HEK293 (cell line): ENCODE data around the gene ZNF485.

Experiments used
- CTCF ChIA-PET: fragments of 350-600 bp; formaldehyde crosslinking; extraction: SDS; loops from one replicate; lab custom pipeline; 2021; ENCODE audit warnings: antibody characterized with exemption; lab: Yijun Ruan, JAX
- POLR2A ChIA-PET: fragments of 300-600 bp; formaldehyde crosslinking; extraction: SDS; loops from one replicate; lab custom pipeline; 2020; ENCODE audit warnings: antibody characterized with exemption, inconsistent platforms; lab: Yijun Ruan, JAX
- H3K27ac ChIP-seq: fragments of 200-500 bp; sonication (Bioruptor generic); 2 replicates; pipeline ENCODE4 v1.5.1; 2014; ENCODE audit warnings: low read depth, low read length, control low read depth, inconsistent platforms; ENCODE audit errors: extremely low read depth
- H3K36me3 ChIP-seq, 2 experiments: fragments of 200-500 bp in 1 of 2; sonication (Bioruptor generic) in 1 of 2; 1 replicate in 1 of 2; 2 replicates in 1 of 2; pipeline ENCODE4 v1.5.1; 2014 to 2017; ENCODE audit warnings: inconsistent platforms in 2 of 2, low read length in 2 of 2; ENCODE audit not compliant: control insufficient read depth in 2 of 2, insufficient read depth in 1 of 2
- H3K4me1 ChIP-seq: fragments of 200-500 bp; sonication (Bioruptor generic); 2 replicates; pipeline ENCODE4 v1.5.1; 2014; ENCODE audit warnings: mild to moderate bottlenecking, low read length, inconsistent platforms; ENCODE audit not compliant: control insufficient read depth, insufficient read depth
- H3K4me3 ChIP-seq: 2 replicates; pipeline ENCODE4 v1.5.1; 2011; ENCODE audit warnings: low read depth, mild to moderate bottlenecking, control low read depth, low read length, moderate library complexity
- H3K9me3 ChIP-seq: fragments of 200-500 bp; sonication (Bioruptor generic); 2 replicates; pipeline ENCODE4 v1.5.1; 2014; ENCODE audit warnings: low read depth, low read length, inconsistent platforms; ENCODE audit not compliant: control insufficient read depth, insufficient read depth
- EGR2 ChIP-seq: fragments of 450-650 bp; formaldehyde crosslinking; IDR thresholded peaks from 2 replicates; pipeline ENCODE4 v1.5.1; 2016; ENCODE audit warnings: low read depth, missing biosample characterization, missing genetic modification characterization
- GLIS2 ChIP-seq: fragments of 450-650 bp; formaldehyde crosslinking; IDR thresholded peaks from 2 replicates; pipeline ENCODE4 v1.5.1; 2016; ENCODE audit warnings: missing biosample characterization, missing genetic modification characterization
- IKZF3 ChIP-seq: fragments of 450-650 bp; IDR thresholded peaks from 2 replicates; pipeline ENCODE4 v1.5.0; 2018; ENCODE audit warnings: missing biosample characterization, mild to moderate bottlenecking, missing genetic modification characterization, moderate library complexity
- KLF10 ChIP-seq: fragments of 450-650 bp; IDR thresholded peaks from 2 replicates; pipeline ENCODE4 v1.5.1; 2018; ENCODE audit warnings: missing biosample characterization, mild to moderate bottlenecking, missing genetic modification characterization
- KLF16 ChIP-seq: fragments of 450-650 bp; formaldehyde crosslinking; IDR thresholded peaks from 2 replicates; pipeline ENCODE4 v1.5.1; 2017; ENCODE audit warnings: missing biosample characterization, missing genetic modification characterization
- OSR2 ChIP-seq: fragments of 450-650 bp; formaldehyde crosslinking; IDR thresholded peaks from 2 replicates; pipeline ENCODE4 v1.5.1; 2016; ENCODE audit warnings: missing biosample characterization, missing genetic modification characterization
- SCRT2 ChIP-seq: fragments of 450-650 bp; formaldehyde crosslinking; IDR thresholded peaks from 2 replicates; pipeline ENCODE4 v1.5.1; 2016; ENCODE audit warnings: missing biosample characterization, missing genetic modification characterization
- SP2 ChIP-seq: fragments of 450-650 bp; formaldehyde crosslinking; IDR thresholded peaks from 2 replicates; pipeline ENCODE4 v1.5.1; 2016; ENCODE audit warnings: missing biosample characterization, missing genetic modification characterization
- WT1 ChIP-seq: fragments of 450-650 bp; formaldehyde crosslinking; IDR thresholded peaks from 2 replicates; pipeline ENCODE4 v1.5.1; 2016; ENCODE audit warnings: missing biosample characterization, missing genetic modification characterization
- ZBTB1 ChIP-seq: fragments of 450-650 bp; formaldehyde crosslinking; IDR thresholded peaks from 2 replicates; pipeline ENCODE4 v1.5.1; 2016; ENCODE audit warnings: missing biosample characterization, missing genetic modification characterization
- ZNF138 ChIP-seq: fragments of 450-650 bp; formaldehyde crosslinking; IDR thresholded peaks from 2 replicates; pipeline ENCODE4 v1.5.1; 2016; ENCODE audit warnings: missing biosample characterization, missing genetic modification characterization, borderline replicate concordance
- ZNF169 ChIP-seq: fragments of 450-650 bp; formaldehyde crosslinking; IDR thresholded peaks from 2 replicates; pipeline ENCODE4 v1.5.1; 2016; ENCODE audit warnings: missing biosample characterization, missing genetic modification characterization
- ZNF239 ChIP-seq: fragments of 450-650 bp; formaldehyde crosslinking; IDR thresholded peaks from 2 replicates; pipeline ENCODE4 v1.5.1; 2016; ENCODE audit warnings: missing biosample characterization, missing genetic modification characterization
- ZNF266 ChIP-seq: fragments of 450-650 bp; formaldehyde crosslinking; IDR thresholded peaks from 2 replicates; pipeline ENCODE4 v1.5.1; 2016; ENCODE audit warnings: missing biosample characterization, missing genetic modification characterization, low read depth
- ZNF292 ChIP-seq: fragments of 450-650 bp; formaldehyde crosslinking; IDR thresholded peaks from 2 replicates; pipeline ENCODE4 v1.5.1; 2016; ENCODE audit warnings: low read depth, missing biosample characterization, missing genetic modification characterization, borderline replicate concordance
- ZNF335 ChIP-seq: fragments of 450-650 bp; formaldehyde crosslinking; conservative IDR thresholded peaks from 2 replicates; pipeline ENCODE4 v1.5.1; 2016; ENCODE audit warnings: missing biosample characterization, missing genetic modification characterization
- ZNF391 ChIP-seq: fragments of 450-650 bp; formaldehyde crosslinking; IDR thresholded peaks from 2 replicates; pipeline ENCODE4 v1.5.1; 2016; ENCODE audit warnings: low read depth, missing biosample characterization, missing genetic modification characterization, borderline replicate concordance
- ZNF404 ChIP-seq: fragments of 450-650 bp; formaldehyde crosslinking; IDR thresholded peaks from 2 replicates; pipeline ENCODE4 v1.5.1; 2017; ENCODE audit warnings: missing biosample characterization, missing genetic modification characterization
- ZNF544 ChIP-seq: fragments of 450-650 bp; formaldehyde crosslinking; IDR thresholded peaks from 2 replicates; pipeline ENCODE4 v1.5.0; 2017; ENCODE audit warnings: missing biosample characterization, missing genetic modification characterization
- ZNF596 ChIP-seq: fragments of 450-650 bp; IDR thresholded peaks from 2 replicates; pipeline ENCODE4 v1.5.0; 2018; ENCODE audit warnings: missing biosample characterization, mild to moderate bottlenecking, missing genetic modification characterization, moderate library complexity
- ZNF629 ChIP-seq: fragments of 450-650 bp; formaldehyde crosslinking; IDR thresholded peaks from 2 replicates; pipeline ENCODE4 v1.5.1; 2017; ENCODE audit warnings: missing biosample characterization, missing genetic modification characterization
- ZNF660 ChIP-seq: fragments of 450-650 bp; IDR thresholded peaks from 2 replicates; pipeline ENCODE4 v1.5.1; 2018; ENCODE audit warnings: missing biosample characterization, mild to moderate bottlenecking, missing genetic modification characterization
- ZNF677 ChIP-seq: fragments of 450-650 bp; IDR thresholded peaks from 2 replicates; pipeline ENCODE4 v1.5.0; 2018; ENCODE audit warnings: missing biosample characterization, mild to moderate bottlenecking, missing genetic modification characterization, moderate library complexity
- ZNF830 ChIP-seq: fragments of 450-650 bp; IDR thresholded peaks from 2 replicates; pipeline ENCODE4 v1.5.0; 2018; ENCODE audit warnings: missing biosample characterization, missing genetic modification characterization, low read depth, mild to moderate bottlenecking, moderate library complexity
- TF ChIP-seq, protein P1 (sequence below): fragments of 450-650 bp; formaldehyde crosslinking; conservative IDR thresholded peaks from 2 replicates; pipeline ENCODE4 v1.5.1; 2016; ENCODE audit warnings: low read depth, missing biosample characterization, missing genetic modification characterization
- TF ChIP-seq, protein P2 (sequence below): fragments of 450-650 bp; formaldehyde crosslinking; IDR thresholded peaks from 2 replicates; pipeline ENCODE4 v1.5.1; 2017; ENCODE audit warnings: missing biosample characterization, missing genetic modification characterization
- TF ChIP-seq, protein P3 (sequence below): fragments of 450-650 bp; formaldehyde crosslinking; IDR thresholded peaks from 2 replicates; pipeline ENCODE4 v1.5.1; 2016; ENCODE audit warnings: missing biosample characterization, missing genetic modification characterization

The ZNF485 gene

DNA sequence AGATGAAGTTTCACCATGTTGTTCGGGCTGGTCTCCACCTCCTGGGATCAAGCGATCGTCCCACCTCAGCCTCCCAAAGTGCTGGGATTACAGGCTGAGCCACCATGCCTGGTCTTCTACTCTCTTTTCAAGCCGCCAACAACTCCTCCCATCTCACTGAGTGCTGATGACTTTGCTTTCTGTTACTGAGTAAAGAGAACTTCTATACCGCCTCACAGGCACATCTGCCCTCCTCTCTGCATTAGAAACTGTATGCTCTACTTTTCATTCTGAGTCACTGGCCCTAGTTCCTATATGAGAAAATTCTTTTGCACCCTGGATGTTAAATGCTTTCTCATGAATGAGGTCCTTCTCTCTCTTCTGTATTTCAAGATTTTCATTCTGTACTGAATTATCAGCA, 29.7 kb upstream of the ZNF485 start:
- TF ChIP-seq ZNF138 (tag by site-specific recombination): no peak
- TF ChIP-seq ZNF335 (tag by site-specific recombination): no peak
- TF ChIP-seq ZNF266 (tag by site-specific recombination): no peak
- no peak for TF ChIP-seq ZNF169 (tag by site-specific recombination)
- TF ChIP-seq, protein P1, sequence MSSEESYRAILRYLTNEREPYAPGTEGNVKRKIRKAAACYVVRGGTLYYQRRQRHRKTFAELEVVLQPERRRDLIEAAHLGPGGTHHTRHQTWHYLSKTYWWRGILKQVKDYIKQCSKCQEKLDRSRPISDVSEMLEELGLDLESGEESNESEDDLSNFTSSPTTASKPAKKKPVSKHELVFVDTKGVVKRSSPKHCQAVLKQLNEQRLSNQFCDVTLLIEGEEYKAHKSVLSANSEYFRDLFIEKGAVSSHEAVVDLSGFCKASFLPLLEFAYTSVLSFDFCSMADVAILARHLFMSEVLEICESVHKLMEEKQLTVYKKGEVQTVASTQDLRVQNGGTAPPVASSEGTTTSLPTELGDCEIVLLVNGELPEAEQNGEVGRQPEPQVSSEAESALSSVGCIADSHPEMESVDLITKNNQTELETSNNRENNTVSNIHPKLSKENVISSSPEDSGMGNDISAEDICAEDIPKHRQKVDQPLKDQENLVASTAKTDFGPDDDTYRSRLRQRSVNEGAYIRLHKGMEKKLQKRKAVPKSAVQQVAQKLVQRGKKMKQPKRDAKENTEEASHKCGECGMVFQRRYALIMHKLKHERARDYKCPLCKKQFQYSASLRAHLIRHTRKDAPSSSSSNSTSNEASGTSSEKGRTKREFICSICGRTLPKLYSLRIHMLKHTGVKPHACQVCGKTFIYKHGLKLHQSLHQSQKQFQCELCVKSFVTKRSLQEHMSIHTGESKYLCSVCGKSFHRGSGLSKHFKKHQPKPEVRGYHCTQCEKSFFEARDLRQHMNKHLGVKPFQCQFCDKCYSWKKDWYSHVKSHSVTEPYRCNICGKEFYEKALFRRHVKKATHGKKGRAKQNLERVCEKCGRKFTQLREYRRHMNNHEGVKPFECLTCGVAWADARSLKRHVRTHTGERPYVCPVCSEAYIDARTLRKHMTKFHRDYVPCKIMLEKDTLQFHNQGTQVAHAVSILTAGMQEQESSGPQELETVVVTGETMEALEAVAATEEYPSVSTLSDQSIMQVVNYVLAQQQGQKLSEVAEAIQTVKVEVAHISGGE (tag by site-specific recombination): no peak
- no peak for TF ChIP-seq GLIS2 (tag by site-specific recombination)
- TF ChIP-seq ZNF391 (tag by site-specific recombination): no peak
- TF ChIP-seq ZNF677 (tag by site-specific recombination): no peak
- TF ChIP-seq KLF10 (tag by site-specific recombination): no peak
- TF ChIP-seq, protein P2, sequence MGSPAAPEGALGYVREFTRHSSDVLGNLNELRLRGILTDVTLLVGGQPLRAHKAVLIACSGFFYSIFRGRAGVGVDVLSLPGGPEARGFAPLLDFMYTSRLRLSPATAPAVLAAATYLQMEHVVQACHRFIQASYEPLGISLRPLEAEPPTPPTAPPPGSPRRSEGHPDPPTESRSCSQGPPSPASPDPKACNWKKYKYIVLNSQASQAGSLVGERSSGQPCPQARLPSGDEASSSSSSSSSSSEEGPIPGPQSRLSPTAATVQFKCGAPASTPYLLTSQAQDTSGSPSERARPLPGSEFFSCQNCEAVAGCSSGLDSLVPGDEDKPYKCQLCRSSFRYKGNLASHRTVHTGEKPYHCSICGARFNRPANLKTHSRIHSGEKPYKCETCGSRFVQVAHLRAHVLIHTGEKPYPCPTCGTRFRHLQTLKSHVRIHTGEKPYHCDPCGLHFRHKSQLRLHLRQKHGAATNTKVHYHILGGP: no peak
- TF ChIP-seq, protein P3, sequence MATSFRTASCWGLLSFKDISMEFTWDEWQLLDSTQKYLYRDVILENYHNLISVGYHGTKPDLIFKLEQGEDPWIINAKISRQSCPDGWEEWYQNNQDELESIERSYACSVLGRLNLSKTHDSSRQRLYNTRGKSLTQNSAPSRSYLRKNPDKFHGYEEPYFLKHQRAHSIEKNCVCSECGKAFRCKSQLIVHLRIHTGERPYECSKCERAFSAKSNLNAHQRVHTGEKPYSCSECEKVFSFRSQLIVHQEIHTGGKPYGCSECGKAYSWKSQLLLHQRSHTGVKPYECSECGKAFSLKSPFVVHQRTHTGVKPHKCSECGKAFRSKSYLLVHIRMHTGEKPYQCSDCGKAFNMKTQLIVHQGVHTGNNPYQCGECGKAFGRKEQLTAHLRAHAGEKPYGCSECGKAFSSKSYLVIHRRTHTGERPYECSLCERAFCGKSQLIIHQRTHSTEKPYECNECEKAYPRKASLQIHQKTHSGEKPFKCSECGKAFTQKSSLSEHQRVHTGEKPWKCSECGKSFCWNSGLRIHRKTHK (tag by site-specific recombination): no peak
- no peak for TF ChIP-seq SP2 (tag by site-specific recombination)
- TF ChIP-seq ZNF660: no peak
- ChIA-PET POLR2A (no interaction called here), CTCF (no interaction called here)
- Histone ChIP-seq H3K27ac (no peak overlapping the region), H3K4me1 (no peaks in the 10 kb centered on the region), H3K9me3 (no peaks in the 10 kb centered on the region), H3K4me3 (no peak overlapping the region), H3K36me3 (peaks cover 0 to 8% of the 10 kb centered on the region in 2 experiments; a peak in 1 of 3 replicates)

DNA sequence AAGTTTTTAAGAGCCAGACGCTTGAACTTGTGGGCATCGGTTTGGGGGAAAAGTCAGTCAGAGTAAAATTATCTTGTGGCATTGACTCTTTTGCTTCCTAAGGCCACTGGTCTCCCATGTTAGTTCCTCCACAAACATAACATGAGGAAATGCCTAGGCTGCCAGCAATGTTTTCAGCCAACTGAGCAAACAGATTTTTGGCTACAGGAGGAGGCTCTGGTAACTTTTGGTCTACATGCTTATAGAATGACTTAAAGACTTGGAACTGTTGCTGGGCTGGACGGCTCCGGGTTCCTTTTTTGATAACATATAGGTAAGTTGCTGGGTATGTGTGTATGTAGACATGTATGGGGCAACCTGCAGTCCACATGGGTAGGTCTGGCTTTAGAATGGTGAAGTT, 22.2 kb upstream of the ZNF485 start:
- ChIA-PET CTCF (no interaction called here), POLR2A (no interaction called here)

DNA sequence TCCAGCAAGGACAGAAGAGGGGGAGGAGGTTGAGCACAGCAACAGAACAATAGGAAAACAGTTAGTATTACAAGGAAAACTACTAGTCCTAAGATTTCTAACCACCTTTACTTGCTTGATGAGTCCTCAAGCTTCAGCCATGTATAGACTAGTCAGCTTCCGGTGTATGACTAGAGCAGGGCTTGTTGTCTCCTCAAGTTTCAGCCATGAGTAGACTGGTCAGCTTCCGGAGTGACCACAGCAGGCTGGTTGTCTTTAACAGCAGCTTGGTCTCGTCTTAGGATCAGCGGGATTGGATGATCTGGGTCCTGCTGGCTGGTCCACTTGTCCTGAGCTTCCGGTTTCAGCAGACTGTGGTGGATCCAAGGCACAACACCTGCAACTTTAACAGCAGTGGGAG, 21.2 kb upstream of the ZNF485 start:
- POLR2A ChIA-PET: no interaction called here
- no peak for TF ChIP-seq ZNF629
- no peak for TF ChIP-seq ZNF292 (tag by site-specific recombination)
- TF ChIP-seq ZNF404 (tag by site-specific recombination): no peak
- no peak for TF ChIP-seq ZNF830 (tag by site-specific recombination)
- TF ChIP-seq ZNF544 (tag by site-specific recombination): no peak
- no peak for TF ChIP-seq KLF16 (tag by site-specific recombination)
- TF ChIP-seq EGR2: no peak
- TF ChIP-seq OSR2 (tag by site-specific recombination): no peak
- CTCF ChIA-PET: no interaction called here
- H3K27ac ChIP-seq: no peak overlapping the region
- no peaks in the 10 kb centered on the region for H3K36me3 ChIP-seq
- no peak overlapping the region for H3K4me3 ChIP-seq
- H3K4me1 ChIP-seq: no peaks in the 10 kb centered on the region
- H3K9me3 ChIP-seq: no peaks in the 10 kb centered on the region

More for the DNA sequence above, 22.2 kb upstream of the ZNF485 start:
- Histone ChIP-seq H3K9me3 (no peaks in the 10 kb centered on the region), H3K4me1 (no peaks in the 10 kb centered on the region), H3K4me3 (no peak overlapping the region), H3K36me3 (no peaks in the 10 kb centered on the region), H3K27ac (no peak overlapping the region)
- no peak for TF ChIP-seq ZBTB1 (tag by site-specific recombination)
- no peak for TF ChIP-seq WT1 (tag by site-specific recombination)
- TF ChIP-seq ZNF239 (tag by site-specific recombination): no peak
- TF ChIP-seq IKZF3: no peak
- TF ChIP-seq SCRT2 (tag by site-specific recombination): no peak
- TF ChIP-seq ZNF596 (tag by site-specific recombination): no peak
